Spleen (tissue), 7 donors: ENCODE data around the gene MMP17.

Experiments
- POLR2A ChIP-seq, 3 donors: fragments of 450-650 bp; IDR thresholded peaks; one replicate each; pipeline ENCODE4 v1.5.1; 2017; ENCODE audit warnings: antibody characterized with exemption in 3 of 3, mild to moderate bottlenecking in 1 of 3
- POLR2AphosphoS5 ChIP-seq, 3 donors: sonication (generic); formaldehyde crosslinking; IDR thresholded peaks; one replicate each; pipeline ENCODE4 v1.5.1; 2017; ENCODE audit warnings: antibody characterized with exemption in 3 of 3
- TF ChIP-seq, protein P1 (sequence below), 11 experiments: fragments of 200-600 bp in 7 of 11; fragments of 450-650 bp in 4 of 11; sonication (generic) in 4 of 11; IDR thresholded peaks in 8 of 11; conservative IDR thresholded peaks in 3 of 11; 1 replicate in 7 of 11; 2 replicates in 4 of 11; pipeline versions ENCODE4 v1.4.0 to v1.8.0; 2016 to 2021; ENCODE audit warnings: antibody characterized with exemption in 11 of 11, inconsistent platforms in 4 of 11, mild to moderate bottlenecking in 1 of 11
- donor health status: DM: no; HTN: no; CAD: no; lungs with moderate emphysema.
- donor health status: DM: no; HTN: no; CAD: no.
- donor health status: DM: no; HTN: no; CAD: no.

DNA sequence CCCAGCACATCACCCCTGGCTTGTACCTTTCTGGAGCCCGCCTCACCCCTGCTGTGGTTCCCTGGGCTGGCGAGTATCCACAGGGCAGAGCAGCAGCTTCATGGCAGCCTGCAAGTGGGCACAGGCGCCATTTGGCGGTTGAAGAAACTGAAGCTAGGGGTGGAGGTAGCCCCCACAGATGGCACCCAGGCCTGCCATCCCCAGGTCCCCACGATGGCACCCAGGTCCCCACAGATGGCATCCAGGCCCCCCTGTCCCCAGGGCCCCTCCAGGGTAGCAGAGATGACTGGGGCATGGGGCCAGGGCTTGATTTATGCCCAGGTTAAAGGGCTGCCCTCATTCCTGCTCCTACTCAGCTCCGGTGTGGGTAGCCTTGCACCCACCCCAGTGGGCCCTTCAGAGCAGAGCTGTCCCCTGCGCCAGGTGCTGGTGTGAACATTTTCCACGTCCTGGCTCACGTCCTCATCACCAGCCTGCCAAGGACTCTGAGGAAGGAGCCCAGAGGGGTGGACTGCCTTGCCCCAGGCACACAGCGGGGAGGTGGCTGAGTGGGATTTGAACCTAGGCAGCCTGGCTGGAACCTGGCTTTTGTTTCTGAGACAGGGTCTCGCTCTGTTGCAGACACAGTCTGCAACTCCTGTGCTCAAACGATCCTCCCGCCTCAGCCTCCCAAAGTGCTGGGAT lies 8.7 kb downstream of the MMP17 start:
- TF ChIP-seq, protein P1, sequence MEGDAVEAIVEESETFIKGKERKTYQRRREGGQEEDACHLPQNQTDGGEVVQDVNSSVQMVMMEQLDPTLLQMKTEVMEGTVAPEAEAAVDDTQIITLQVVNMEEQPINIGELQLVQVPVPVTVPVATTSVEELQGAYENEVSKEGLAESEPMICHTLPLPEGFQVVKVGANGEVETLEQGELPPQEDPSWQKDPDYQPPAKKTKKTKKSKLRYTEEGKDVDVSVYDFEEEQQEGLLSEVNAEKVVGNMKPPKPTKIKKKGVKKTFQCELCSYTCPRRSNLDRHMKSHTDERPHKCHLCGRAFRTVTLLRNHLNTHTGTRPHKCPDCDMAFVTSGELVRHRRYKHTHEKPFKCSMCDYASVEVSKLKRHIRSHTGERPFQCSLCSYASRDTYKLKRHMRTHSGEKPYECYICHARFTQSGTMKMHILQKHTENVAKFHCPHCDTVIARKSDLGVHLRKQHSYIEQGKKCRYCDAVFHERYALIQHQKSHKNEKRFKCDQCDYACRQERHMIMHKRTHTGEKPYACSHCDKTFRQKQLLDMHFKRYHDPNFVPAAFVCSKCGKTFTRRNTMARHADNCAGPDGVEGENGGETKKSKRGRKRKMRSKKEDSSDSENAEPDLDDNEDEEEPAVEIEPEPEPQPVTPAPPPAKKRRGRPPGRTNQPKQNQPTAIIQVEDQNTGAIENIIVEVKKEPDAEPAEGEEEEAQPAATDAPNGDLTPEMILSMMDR (IDR thresholded peaks at IDR 0.05 in 8 of 11, conservative IDR thresholded peaks at IDR 0.05 in 3 of 11), result no peak
- TF ChIP-seq POLR2A (IDR thresholded peaks at IDR 0.05), result no peak
- TF ChIP-seq POLR2AphosphoS5 (IDR thresholded peaks at IDR 0.05), result no peak
